ENCODE data around the gene NUDT8.
A peak's percentile ranks its signal among the peaks of the same experiment; 100 is the strongest.

NUDT8 gene

GRCh38 chr11:67617243-67617953, 12.3 kb downstream of the NUDT8 start:
- peak overlapping the region; percentile 10 for H3K9ac ChIP-seq (ENCODE audit: low read length)
- no peak overlapping the region for H3K4ac ChIP-seq (ENCODE audit: low read depth, low read length)
- peaks cover 18% of the 10 kb centered on the region for H3K4me1 ChIP-seq (ENCODE audit: control insufficient read depth, low read depth, low read length)
- H2AK5ac ChIP-seq (ENCODE audit: low read length), result no peak overlapping the region
- no peak overlapping the region for H3K23ac ChIP-seq (ENCODE audit: low read length)
- H3K79me1 ChIP-seq (ENCODE audit: low read length), result no peaks in the 10 kb centered on the region
- H3K36me3 ChIP-seq (ENCODE audit: control insufficient read depth, insufficient read depth, low read length), result no peaks in the 10 kb centered on the region
- H4K5ac ChIP-seq (ENCODE audit: low read length), result no peak overlapping the region
- no peak overlapping the region for H3K27ac ChIP-seq (ENCODE audit: low read depth, low read length)
- H3K4me3 ChIP-seq (ENCODE audit: low read length), result no peak overlapping the region
- no peaks in the 10 kb centered on the region for H3K27me3 ChIP-seq (ENCODE audit: insufficient read depth, low read length, poor library complexity)
- no peak overlapping the region for H4K8ac ChIP-seq (ENCODE audit: low read depth, low read length)
- H3K4me2 ChIP-seq (ENCODE audit: low read length), result no peak overlapping the region
- H2BK5ac ChIP-seq (ENCODE audit: low read length), result no peak overlapping the region
- no peak for DNase-seq
- WGBS (ENCODE audit: extremely low coverage, insufficient coverage, low lambda C conversion rate), result no CpG with 5 or more reads among the region's 7 CpGs
- H2BK15ac ChIP-seq (replicated peaks; ENCODE audit: low read depth), result no peak overlapping the region
- no peak overlapping the region for H3K18ac ChIP-seq (ENCODE audit: low read length)
- H2BK120ac ChIP-seq (ENCODE audit: low read depth, low read length), result no peak overlapping the region
- H3K56ac ChIP-seq (ENCODE audit: low read length), result peak overlapping the region; percentile 29
- no peaks in the 10 kb centered on the region for H3K79me2 ChIP-seq (ENCODE audit: control insufficient read depth, insufficient read depth, low read length)

- no peak overlapping the region for H4K8ac ChIP-seq (ENCODE audit: low read depth, low read length)
- H3K23ac ChIP-seq (ENCODE audit: low read length), result no peak overlapping the region
- peak overlapping the region; percentile 51 for H3K56ac ChIP-seq (ENCODE audit: low read length)
- H3K27me3 ChIP-seq (ENCODE audit: insufficient read depth, low read length, poor library complexity), result no peaks in the 10 kb centered on the region
- H3K36me3 ChIP-seq (ENCODE audit: control insufficient read depth, insufficient read depth, low read length), result no peaks in the 10 kb centered on the region
- no peak overlapping the region for H3K4ac ChIP-seq (ENCODE audit: low read depth, low read length)
- H3K4me3 ChIP-seq (ENCODE audit: low read length), result no peak overlapping the region
- H2BK15ac ChIP-seq (replicated peaks; ENCODE audit: low read depth), result no peak overlapping the region
- H2BK120ac ChIP-seq (ENCODE audit: low read depth, low read length), result no peak overlapping the region
- no peak overlapping the region for H2AK5ac ChIP-seq (ENCODE audit: low read length)
- no peak overlapping the region for H3K27ac ChIP-seq (ENCODE audit: low read depth, low read length)
- no peak overlapping the region for H4K5ac ChIP-seq (ENCODE audit: low read length)
- H3K79me1 ChIP-seq (ENCODE audit: low read length), result no peaks in the 10 kb centered on the region
- H3K9ac ChIP-seq (ENCODE audit: low read length), result peak overlapping the region; percentile 2
- H2BK5ac ChIP-seq (ENCODE audit: low read length), result no peak overlapping the region
- no peaks in the 10 kb centered on the region for H3K79me2 ChIP-seq (ENCODE audit: control insufficient read depth, insufficient read depth, low read length)
- no CpG with 5 or more reads among the region's 11 CpGs for WGBS (ENCODE audit: extremely low coverage, insufficient coverage, low lambda C conversion rate)
- peak; percentile 63 for DNase-seq
- H3K18ac ChIP-seq (ENCODE audit: low read length), result no peak overlapping the region
- H3K4me1 ChIP-seq (ENCODE audit: control insufficient read depth, low read depth, low read length), result peaks cover 18% of the 10 kb centered on the region
- H3K4me2 ChIP-seq (ENCODE audit: low read length), result no peak overlapping the region
Measured at GRCh38 chr11:67616431-67617242, 13.1 kb downstream of the NUDT8 start.

- peak overlapping the region; percentile 40 for H3K9ac ChIP-seq (ENCODE audit: low read length)
- no peak for DNase-seq
- H3K4me3 ChIP-seq (ENCODE audit: low read length), result no peak overlapping the region
- WGBS (ENCODE audit: extremely low coverage, insufficient coverage, low lambda C conversion rate), result no CpG with 5 or more reads among the region's 34 CpGs
- H2BK15ac ChIP-seq (replicated peaks; ENCODE audit: low read depth), result no peak overlapping the region
- H4K5ac ChIP-seq (ENCODE audit: low read length), result no peak overlapping the region
- no peak overlapping the region for H4K8ac ChIP-seq (ENCODE audit: low read depth, low read length)
- peak overlapping the region; percentile 90 for H3K23ac ChIP-seq (ENCODE audit: low read length)
- no peak overlapping the region for H3K27ac ChIP-seq (ENCODE audit: low read depth, low read length)
- no peak overlapping the region for H2BK120ac ChIP-seq (ENCODE audit: low read depth, low read length)
- H3K36me3 ChIP-seq (ENCODE audit: control insufficient read depth, insufficient read depth, low read length), result no peaks in the 10 kb centered on the region
- H3K79me1 ChIP-seq (ENCODE audit: low read length), result no peaks in the 10 kb centered on the region
- peaks cover 18% of the 10 kb centered on the region for H3K4me1 ChIP-seq (ENCODE audit: control insufficient read depth, low read depth, low read length)
- peak overlapping the region; percentile 38 for H3K4me2 ChIP-seq (ENCODE audit: low read length)
- no peaks in the 10 kb centered on the region for H3K27me3 ChIP-seq (ENCODE audit: insufficient read depth, low read length, poor library complexity)
- H2AK5ac ChIP-seq (ENCODE audit: low read length), result peak overlapping the region; percentile 83
- no peak overlapping the region for H3K4ac ChIP-seq (ENCODE audit: low read depth, low read length)
- no peak overlapping the region for H3K18ac ChIP-seq (ENCODE audit: low read length)
- no peak overlapping the region for H2BK5ac ChIP-seq (ENCODE audit: low read length)
- no peaks in the 10 kb centered on the region for H3K79me2 ChIP-seq (ENCODE audit: control insufficient read depth, insufficient read depth, low read length)
- H3K56ac ChIP-seq (ENCODE audit: low read length), result peak overlapping the region; percentile 77
Measured at GRCh38 chr11:67615728-67616430, 13.9 kb downstream of the NUDT8 start.

- Histone ChIP-seq H3K56ac (ENCODE audit: low read length) (peak overlapping the region; percentile 80), H3K79me1 (ENCODE audit: low read length) (no peaks in the 10 kb centered on the region), H2BK5ac (ENCODE audit: low read length) (no peak overlapping the region), H3K27me3 (ENCODE audit: insufficient read depth, low read length, poor library complexity) (no peaks in the 10 kb centered on the region), H2AK5ac (ENCODE audit: low read length) (no peak overlapping the region), H3K27ac (ENCODE audit: low read depth, low read length) (no peak overlapping the region), H3K23ac (ENCODE audit: low read length) (no peak overlapping the region), H3K4me2 (ENCODE audit: low read length) (no peak overlapping the region), H3K36me3 (ENCODE audit: control insufficient read depth, insufficient read depth, low read length) (no peaks in the 10 kb centered on the region), H2BK120ac (ENCODE audit: low read depth, low read length) (no peak overlapping the region), H3K9ac (ENCODE audit: low read length) (peak overlapping the region; percentile 52), H3K4ac (ENCODE audit: low read depth, low read length) (no peak overlapping the region), H3K79me2 (ENCODE audit: control insufficient read depth, insufficient read depth, low read length) (no peaks in the 10 kb centered on the region), H2BK15ac (replicated peaks; ENCODE audit: low read depth) (no peak overlapping the region), H3K18ac (ENCODE audit: low read length) (no peak overlapping the region), H3K4me3 (ENCODE audit: low read length) (no peak overlapping the region), H3K4me1 (ENCODE audit: control insufficient read depth, low read depth, low read length) (peaks cover 18% of the 10 kb centered on the region), H4K5ac (ENCODE audit: low read length) (no peak overlapping the region), H4K8ac (ENCODE audit: low read depth, low read length) (no peak overlapping the region)
- no CpG with 5 or more reads among the region's 18 CpGs for WGBS (ENCODE audit: extremely low coverage, insufficient coverage, low lambda C conversion rate)
- peak; percentile 81 for DNase-seq
Measured at GRCh38 chr11:67614730-67615714, 14.7 kb downstream of the NUDT8 start.
